Fibroblast of lung (primary cell): Measurements from ENCODE around the gene IL4I1. TPM values are rescaled to one million over a fixed set of nuclear protein-coding genes. Genes with fewer than 3 reads are reported as not detected.

Experiments used
- DNase-seq, 2 donors: peaks; one replicate each; pipeline versions ENCODE4 v3.0.0 to v3.0.0-alpha.2; 2010; ENCODE audit warnings: low read depth in 2 of 2
- H2AFZ ChIP-seq: 2 replicates; pipeline ENCODE4 v1.5.1; 2012; ENCODE audit warnings: low read length, control low read depth, inconsistent platforms
- H3K27ac ChIP-seq: 2 replicates; pipeline ENCODE4 v1.5.1; 2011; ENCODE audit warnings: low read length, control low read depth; ENCODE audit not compliant: insufficient read depth
- H3K27me3 ChIP-seq: 2 replicates; pipeline ENCODE4 v1.5.1; 2011; ENCODE audit warnings: mild to moderate bottlenecking, low read length; ENCODE audit not compliant: control insufficient read depth, insufficient read depth
- H3K36me3 ChIP-seq: 2 replicates; pipeline ENCODE4 v1.5.1; 2011; ENCODE audit warnings: low read length; ENCODE audit not compliant: control insufficient read depth, insufficient read depth
- H3K4me1 ChIP-seq: 2 replicates; pipeline ENCODE4 v1.5.1; 2011; ENCODE audit warnings: low read length; ENCODE audit not compliant: control insufficient read depth, insufficient read depth; ENCODE audit errors: extremely low read depth
- H3K4me2 ChIP-seq: 2 replicates; pipeline ENCODE4 v1.5.1; 2011; ENCODE audit warnings: low read length, control low read depth; ENCODE audit not compliant: insufficient read depth; ENCODE audit errors: extremely low read depth
- H3K4me3 ChIP-seq, 4 experiments: fragments of 200-600 bp in 1 of 4; sonication (generic) in 1 of 4; replicated peaks in 1 of 4; 2 replicates each; pipeline ENCODE4 v1.5.1; 2011 to 2016; ENCODE audit warnings: low read length in 4 of 4, low read depth in 3 of 4, mild to moderate bottlenecking in 3 of 4, control low read depth in 2 of 4, inconsistent platforms in 1 of 4, mixed read lengths in 1 of 4; ENCODE audit not compliant: insufficient read depth in 1 of 4; ENCODE audit errors: control extremely low read depth in 1 of 4
- H3K79me2 ChIP-seq: 2 replicates; pipeline ENCODE4 v1.5.1; 2012; ENCODE audit warnings: mild to moderate bottlenecking, low read length, inconsistent platforms; ENCODE audit not compliant: control insufficient read depth, insufficient read depth
- H3K9ac ChIP-seq: 2 replicates; pipeline ENCODE4 v1.5.1; 2011; ENCODE audit warnings: mild to moderate bottlenecking, low read length, control low read depth; ENCODE audit not compliant: insufficient read depth
- H3K9me3 ChIP-seq: 2 replicates; pipeline ENCODE4 v1.5.1; 2012; ENCODE audit warnings: low read depth, low read length; ENCODE audit not compliant: control insufficient read depth, insufficient read depth
- H4K20me1 ChIP-seq: 2 replicates; pipeline ENCODE4 v1.5.1; 2011; ENCODE audit warnings: low read length; ENCODE audit not compliant: control insufficient read depth, insufficient read depth; ENCODE audit errors: extremely low read depth
- EZH2 ChIP-seq: IDR thresholded peaks from 2 replicates; pipeline ENCODE4 v1.5.1; 2012; ENCODE audit warnings: low read length, control low read depth, mild to moderate bottlenecking; ENCODE audit errors: missing control alignments
- polyA plus RNA-seq, 2 donors: library from polyadenylated mRNA; depleted of rRNA in 1 of 2; stranded (reverse) in 1 of 2; unstranded in 1 of 2; fragments of >200 nt; gene quantifications; 2 replicates each; pipeline ENCODE4 v1.2.1, GENCODE V29; 2011 to 2012; ENCODE audit warnings: missing spikeins in 1 of 2
- total RNA-seq: library from RNA; depleted of rRNA; stranded (reverse); fragments of >200 nt; gene quantifications from 2 replicates; pipeline ENCODE4 v1.2.1, GENCODE V29; 2014
- TF ChIP-seq, protein P1 (sequence below), 2 donors: IDR thresholded peaks in 1 of 2; conservative IDR thresholded peaks in 1 of 2; 1 replicate in 1 of 2; 2 replicates in 1 of 2; pipeline ENCODE4 v1.5.1; 2011 to 2012; ENCODE audit warnings: low read length in 2 of 2, control low read depth in 1 of 2, inconsistent platforms in 1 of 2, low read depth in 1 of 2, mild to moderate bottlenecking in 1 of 2

Gene IL4I1
- total and polyA plus RNA-seq, 2 donors (not counting 1 experiment from before 2014, with no cell fraction given), result 0.09 to 1.2 TPM

DNA sequence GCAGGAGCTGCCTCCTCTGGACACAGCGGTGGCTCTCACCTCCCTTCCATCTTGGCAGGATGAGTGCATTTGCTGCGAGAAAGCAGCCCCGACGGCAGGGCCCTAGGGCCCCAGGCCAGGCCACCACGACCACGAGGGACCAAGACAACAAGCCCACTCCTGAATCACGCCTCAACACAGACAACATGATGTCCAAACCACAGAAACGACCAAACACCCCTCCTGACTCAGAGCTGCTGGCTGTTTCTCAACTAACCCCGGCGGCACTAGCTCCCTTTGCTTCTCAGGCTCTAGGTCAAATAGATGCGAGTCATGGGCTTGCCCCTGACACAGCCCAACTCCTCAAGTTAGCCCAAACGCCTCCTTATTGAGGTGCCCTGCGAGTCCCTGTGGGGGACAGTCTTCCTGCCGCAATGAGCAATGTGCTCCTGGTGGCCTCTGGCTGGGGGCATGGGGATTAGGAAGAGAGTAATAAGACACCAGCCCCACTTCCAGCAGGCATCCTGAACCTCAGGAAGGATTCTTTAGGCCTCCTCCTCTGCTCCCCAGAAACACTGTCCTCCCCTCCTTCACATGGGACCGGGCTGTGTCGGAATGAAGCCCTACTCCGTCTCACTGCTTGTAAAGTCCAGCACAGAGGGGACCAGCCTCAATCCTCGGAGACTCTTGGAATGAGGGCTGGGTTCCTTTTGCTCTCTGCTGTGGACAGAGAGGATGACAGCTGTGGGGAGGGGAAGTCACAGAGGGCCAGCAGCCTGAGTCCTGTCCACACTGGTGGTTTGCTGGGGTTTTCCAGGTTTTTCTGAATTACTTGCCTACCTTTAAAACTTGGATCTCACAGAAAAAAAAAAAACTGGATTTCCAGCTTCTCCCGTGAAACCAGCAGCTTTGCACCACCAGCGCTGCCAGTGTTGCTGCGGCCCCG is 25.4 kb upstream of the IL4I1 start:
- Histone ChIP-seq H4K20me1 (no peaks in the 10 kb centered on the region), H3K36me3 (peaks cover 24% of the 10 kb centered on the region), H3K9me3 (no peaks in the 10 kb centered on the region), H3K27me3 (no peaks in the 10 kb centered on the region), H3K27ac (peak overlapping the region; percentile 56), H3K9ac (no peak overlapping the region), H3K4me1 (peaks cover 7% of the 10 kb centered on the region), H3K79me2 (peaks cover 87% of the 10 kb centered on the region), H3K4me3 (no peak overlapping the region), H3K4me2 (peak overlapping the region; percentile 7), H2AFZ (no peak overlapping the region)
- DNase-seq, result peak; percentile 60 to 61
- TF ChIP-seq EZH2, result no peak
- TF ChIP-seq, protein P1, sequence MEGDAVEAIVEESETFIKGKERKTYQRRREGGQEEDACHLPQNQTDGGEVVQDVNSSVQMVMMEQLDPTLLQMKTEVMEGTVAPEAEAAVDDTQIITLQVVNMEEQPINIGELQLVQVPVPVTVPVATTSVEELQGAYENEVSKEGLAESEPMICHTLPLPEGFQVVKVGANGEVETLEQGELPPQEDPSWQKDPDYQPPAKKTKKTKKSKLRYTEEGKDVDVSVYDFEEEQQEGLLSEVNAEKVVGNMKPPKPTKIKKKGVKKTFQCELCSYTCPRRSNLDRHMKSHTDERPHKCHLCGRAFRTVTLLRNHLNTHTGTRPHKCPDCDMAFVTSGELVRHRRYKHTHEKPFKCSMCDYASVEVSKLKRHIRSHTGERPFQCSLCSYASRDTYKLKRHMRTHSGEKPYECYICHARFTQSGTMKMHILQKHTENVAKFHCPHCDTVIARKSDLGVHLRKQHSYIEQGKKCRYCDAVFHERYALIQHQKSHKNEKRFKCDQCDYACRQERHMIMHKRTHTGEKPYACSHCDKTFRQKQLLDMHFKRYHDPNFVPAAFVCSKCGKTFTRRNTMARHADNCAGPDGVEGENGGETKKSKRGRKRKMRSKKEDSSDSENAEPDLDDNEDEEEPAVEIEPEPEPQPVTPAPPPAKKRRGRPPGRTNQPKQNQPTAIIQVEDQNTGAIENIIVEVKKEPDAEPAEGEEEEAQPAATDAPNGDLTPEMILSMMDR (conservative IDR thresholded peaks at IDR 0.05 in 1 of 2, IDR thresholded peaks at IDR 0.05 in 1 of 2; ENCODE audit: low read depth in 1 of 2, low read length in 2 of 2), result no peak

DNA sequence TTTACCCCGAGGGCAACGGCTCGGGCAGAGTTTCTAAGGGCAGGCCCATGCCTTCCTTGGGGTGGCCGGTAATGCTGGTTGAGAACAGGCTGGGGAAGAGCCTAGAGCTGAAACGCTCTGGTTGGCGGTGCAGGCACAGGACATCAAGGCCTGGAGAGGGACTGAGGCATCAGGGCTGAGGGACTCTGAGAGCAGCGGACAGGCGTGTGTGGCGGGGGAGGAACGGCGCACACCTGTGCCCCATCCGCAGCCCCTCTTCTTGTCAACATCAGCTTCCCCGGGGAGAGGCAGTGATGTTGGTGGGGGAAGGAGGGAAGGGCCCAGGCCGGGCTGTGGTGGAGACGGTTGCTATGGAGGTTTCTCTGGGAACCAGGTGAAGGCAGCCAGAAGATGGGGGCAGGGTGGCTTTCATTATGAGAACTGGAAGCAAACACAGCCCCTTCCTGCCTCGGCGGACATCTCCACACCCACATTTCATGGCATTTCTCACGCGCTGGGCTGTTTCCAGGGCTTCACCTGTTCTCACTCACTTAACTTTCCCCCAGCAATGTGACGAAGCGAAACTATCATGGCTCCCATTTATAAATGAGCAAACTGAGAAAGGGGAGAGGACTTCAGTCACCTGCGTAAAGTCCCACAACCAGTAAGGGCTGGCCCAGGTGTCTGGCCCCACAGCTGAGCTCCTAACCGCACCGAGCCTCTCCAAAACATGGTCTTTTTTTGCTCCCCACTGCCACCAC is 24.1 kb upstream of the IL4I1 start:
- Histone ChIP-seq H3K9me3 (no peaks in the 10 kb centered on the region), H3K4me3 (no peak overlapping the region), H3K79me2 (peaks cover 82% of the 10 kb centered on the region), H3K4me1 (peaks cover 7% of the 10 kb centered on the region), H3K9ac (no peak overlapping the region), H3K36me3 (peaks cover 20% of the 10 kb centered on the region), H3K27me3 (no peaks in the 10 kb centered on the region), H3K27ac (no peak overlapping the region), H3K4me2 (no peak overlapping the region), H4K20me1 (no peaks in the 10 kb centered on the region), H2AFZ (no peak overlapping the region)
- DNase-seq, result no peak
- TF ChIP-seq, protein P1 (conservative IDR thresholded peaks at IDR 0.05 in 1 of 2, IDR thresholded peaks at IDR 0.05 in 1 of 2; ENCODE audit: low read depth in 1 of 2, low read length in 2 of 2), result no peak
- TF ChIP-seq EZH2, result no peak

DNA sequence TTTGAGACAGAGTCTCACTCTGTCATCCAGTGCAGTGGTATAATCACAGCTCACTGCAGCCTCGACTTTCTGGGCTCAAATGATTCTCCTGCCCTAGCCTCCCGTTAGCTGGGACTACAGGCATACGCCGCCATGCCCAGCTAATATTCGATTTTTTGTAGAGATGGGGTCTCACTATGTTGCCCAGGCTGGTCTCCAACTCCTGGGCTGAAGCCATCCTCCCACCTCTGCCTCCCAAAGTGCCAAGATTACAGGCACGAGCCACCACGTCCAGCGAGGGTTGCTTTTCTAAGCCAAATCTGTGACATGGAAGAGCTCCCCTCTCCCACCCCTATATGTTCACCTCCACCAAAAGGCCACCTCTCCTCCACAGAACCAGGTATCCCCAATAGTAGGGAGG is 21.4 kb upstream of the IL4I1 start:
- no peak overlapping the region for H2AFZ ChIP-seq
- no peak overlapping the region for H3K9ac ChIP-seq
- peaks cover 64% of the 10 kb centered on the region for H3K79me2 ChIP-seq
- TF ChIP-seq, protein P1 (conservative IDR thresholded peaks at IDR 0.05 in 1 of 2, IDR thresholded peaks at IDR 0.05 in 1 of 2; ENCODE audit: low read depth in 1 of 2, low read length in 2 of 2), result no peak
- H3K4me2 ChIP-seq, result no peak overlapping the region
- H3K9me3 ChIP-seq, result no peaks in the 10 kb centered on the region
- no peak overlapping the region for H3K27ac ChIP-seq
- DNase-seq, result no peak
- peaks cover 15% of the 10 kb centered on the region for H3K36me3 ChIP-seq
- no peaks in the 10 kb centered on the region for H3K27me3 ChIP-seq
- H4K20me1 ChIP-seq, result no peaks in the 10 kb centered on the region
- peaks cover 7% of the 10 kb centered on the region for H3K4me1 ChIP-seq
- no peak overlapping the region for H3K4me3 ChIP-seq
